H1 (cell line): Measurements from ENCODE around the gene MEF2C.
"Not testable (repeated sequence)": the region's sequence is repeated elsewhere in the genome, so short reads cannot be mapped to it uniquely, and the experiment has no call there.

ENCODE experiments used
- CBX8 ChIP-seq: fragments of 300-800, 300-1000 bp; sonication (generic); IDR thresholded peaks from 2 replicates; pipeline ENCODE4 v1.7.1; 2016; ENCODE audit warnings: low read depth, low read length, borderline replicate concordance
- TAF1 ChIP-seq: IDR thresholded peaks from 2 replicates; pipeline ENCODE4 v1.6.1; 2011; ENCODE audit warnings: mild to moderate bottlenecking, low read depth, low read length
- TF ChIP-seq, protein P1 (sequence below), 3 experiments: IDR thresholded peaks; 1 replicate in 2 of 3; 2 replicates in 1 of 3; pipeline versions ENCODE4 v1.5.1 to v1.6.1; 2011; ENCODE audit warnings: low read length in 3 of 3, mild to moderate bottlenecking in 3 of 3, inconsistent platforms in 2 of 3, low read depth in 1 of 3, moderate library complexity in 1 of 3; ENCODE audit not compliant: insufficient read depth in 1 of 3; ENCODE audit errors: control extremely low read depth in 1 of 3

DNA sequence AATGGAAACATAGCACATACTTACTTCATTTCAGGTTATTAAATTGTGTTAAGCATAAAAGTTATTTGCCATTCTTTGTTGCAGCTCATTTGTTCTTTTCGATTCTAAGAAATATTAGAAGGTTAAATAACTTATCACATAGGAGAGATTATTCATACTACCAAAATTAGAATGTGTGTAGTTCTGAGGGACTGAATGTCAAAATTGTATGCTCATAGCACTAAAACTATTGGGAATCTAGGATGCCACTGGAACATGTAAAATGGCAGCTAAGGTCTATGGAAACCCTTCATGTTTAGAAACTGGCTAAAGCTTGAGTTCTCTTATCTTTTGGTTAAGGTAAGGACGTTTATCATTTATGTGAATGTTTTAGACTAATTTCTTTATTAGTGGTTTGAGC is 21.5 kb upstream of the MEF2C start:
- TF ChIP-seq, protein P1, sequence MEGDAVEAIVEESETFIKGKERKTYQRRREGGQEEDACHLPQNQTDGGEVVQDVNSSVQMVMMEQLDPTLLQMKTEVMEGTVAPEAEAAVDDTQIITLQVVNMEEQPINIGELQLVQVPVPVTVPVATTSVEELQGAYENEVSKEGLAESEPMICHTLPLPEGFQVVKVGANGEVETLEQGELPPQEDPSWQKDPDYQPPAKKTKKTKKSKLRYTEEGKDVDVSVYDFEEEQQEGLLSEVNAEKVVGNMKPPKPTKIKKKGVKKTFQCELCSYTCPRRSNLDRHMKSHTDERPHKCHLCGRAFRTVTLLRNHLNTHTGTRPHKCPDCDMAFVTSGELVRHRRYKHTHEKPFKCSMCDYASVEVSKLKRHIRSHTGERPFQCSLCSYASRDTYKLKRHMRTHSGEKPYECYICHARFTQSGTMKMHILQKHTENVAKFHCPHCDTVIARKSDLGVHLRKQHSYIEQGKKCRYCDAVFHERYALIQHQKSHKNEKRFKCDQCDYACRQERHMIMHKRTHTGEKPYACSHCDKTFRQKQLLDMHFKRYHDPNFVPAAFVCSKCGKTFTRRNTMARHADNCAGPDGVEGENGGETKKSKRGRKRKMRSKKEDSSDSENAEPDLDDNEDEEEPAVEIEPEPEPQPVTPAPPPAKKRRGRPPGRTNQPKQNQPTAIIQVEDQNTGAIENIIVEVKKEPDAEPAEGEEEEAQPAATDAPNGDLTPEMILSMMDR (IDR thresholded peaks at IDR 0.05; ENCODE audit: control extremely low read depth in 1 of 3, insufficient read depth in 1 of 3, low read depth in 1 of 3, low read length in 3 of 3) = not testable (repeated sequence)
- TF ChIP-seq TAF1, CBX8: not testable (repeated sequence)
